Measurements from ENCODE around the gene AMZ1. TPM values are rescaled to one million over a fixed set of nuclear protein-coding genes. Genes with fewer than 3 reads are reported as not detected.

Gene AMZ1
- total RNA-seq, 4 donors from 2014 or later: 0.19 to 1.1 TPM; not detected in 2

DNA sequence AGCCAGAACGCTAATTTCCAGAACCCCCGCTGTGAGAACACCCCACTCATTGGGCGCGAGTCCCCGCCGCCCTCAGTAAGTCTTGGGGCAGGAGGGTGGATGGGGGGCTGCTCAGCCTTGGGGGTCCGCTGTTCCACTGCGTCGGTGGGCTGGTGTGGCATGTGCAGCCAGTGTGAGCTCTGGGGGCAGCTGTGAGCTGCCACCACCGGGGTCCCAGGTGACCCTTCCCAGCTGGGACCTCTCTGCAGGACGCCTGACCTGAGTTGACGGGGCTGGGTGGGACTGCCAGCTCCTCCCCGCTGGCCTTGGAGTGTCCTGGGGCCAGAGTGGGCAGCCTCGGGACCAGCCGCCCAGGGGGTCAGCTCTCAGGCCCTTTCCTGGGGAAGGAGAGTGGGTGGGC, 29.1 kb upstream of the AMZ1 start:
- no peak for DNase-seq (ENCODE audit: low spot score)
- TF ChIP-seq, protein P1, sequence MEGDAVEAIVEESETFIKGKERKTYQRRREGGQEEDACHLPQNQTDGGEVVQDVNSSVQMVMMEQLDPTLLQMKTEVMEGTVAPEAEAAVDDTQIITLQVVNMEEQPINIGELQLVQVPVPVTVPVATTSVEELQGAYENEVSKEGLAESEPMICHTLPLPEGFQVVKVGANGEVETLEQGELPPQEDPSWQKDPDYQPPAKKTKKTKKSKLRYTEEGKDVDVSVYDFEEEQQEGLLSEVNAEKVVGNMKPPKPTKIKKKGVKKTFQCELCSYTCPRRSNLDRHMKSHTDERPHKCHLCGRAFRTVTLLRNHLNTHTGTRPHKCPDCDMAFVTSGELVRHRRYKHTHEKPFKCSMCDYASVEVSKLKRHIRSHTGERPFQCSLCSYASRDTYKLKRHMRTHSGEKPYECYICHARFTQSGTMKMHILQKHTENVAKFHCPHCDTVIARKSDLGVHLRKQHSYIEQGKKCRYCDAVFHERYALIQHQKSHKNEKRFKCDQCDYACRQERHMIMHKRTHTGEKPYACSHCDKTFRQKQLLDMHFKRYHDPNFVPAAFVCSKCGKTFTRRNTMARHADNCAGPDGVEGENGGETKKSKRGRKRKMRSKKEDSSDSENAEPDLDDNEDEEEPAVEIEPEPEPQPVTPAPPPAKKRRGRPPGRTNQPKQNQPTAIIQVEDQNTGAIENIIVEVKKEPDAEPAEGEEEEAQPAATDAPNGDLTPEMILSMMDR (IDR thresholded peaks at IDR 0.05): no peak
- no peak for ATAC-seq (ENCODE audit: low FRiP score)

DNA sequence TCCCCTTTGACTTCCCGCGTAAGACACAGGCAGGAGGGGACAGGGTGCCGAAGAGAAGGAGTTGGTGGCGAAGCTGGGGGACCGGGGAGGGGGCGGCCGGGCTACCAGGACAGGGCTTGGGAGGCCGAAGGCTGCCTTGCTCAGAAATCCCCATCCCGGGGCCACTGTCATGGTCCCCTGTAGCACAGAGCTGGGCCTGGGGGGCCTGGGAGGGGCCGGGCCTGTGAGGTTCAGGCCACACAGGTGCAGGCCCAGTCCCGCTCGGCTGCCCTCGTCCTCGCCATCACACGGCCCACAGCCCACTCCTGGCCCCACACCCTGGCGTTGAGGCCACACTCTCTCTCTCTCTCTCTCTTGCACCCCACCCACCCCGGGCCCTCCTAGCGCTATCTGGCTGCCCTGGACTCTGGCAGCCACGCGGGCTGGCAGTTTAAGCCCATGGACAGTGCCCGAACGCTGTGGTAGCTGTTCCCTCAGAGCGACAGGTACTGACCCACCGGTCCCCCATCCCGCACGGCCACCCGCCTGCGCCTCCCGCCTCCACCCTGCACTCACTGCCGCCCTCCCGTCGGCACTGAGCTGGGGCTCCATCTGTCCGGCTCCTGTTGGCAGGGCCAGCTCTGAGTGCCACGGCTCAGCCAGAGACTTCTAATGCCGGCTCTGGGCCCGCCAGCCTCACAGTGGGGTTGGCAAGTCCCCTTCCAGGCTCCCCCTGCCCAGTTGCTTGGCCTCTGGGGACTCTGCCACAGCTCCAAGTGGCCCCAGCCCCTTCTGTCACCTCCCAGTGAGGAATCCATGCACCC, 28.2 kb upstream of the AMZ1 start:
- no peak for DNase-seq (ENCODE audit: low spot score)
- ATAC-seq (ENCODE audit: low FRiP score): no peak
- TF ChIP-seq, protein P1 (IDR thresholded peaks at IDR 0.05): no peak

DNA sequence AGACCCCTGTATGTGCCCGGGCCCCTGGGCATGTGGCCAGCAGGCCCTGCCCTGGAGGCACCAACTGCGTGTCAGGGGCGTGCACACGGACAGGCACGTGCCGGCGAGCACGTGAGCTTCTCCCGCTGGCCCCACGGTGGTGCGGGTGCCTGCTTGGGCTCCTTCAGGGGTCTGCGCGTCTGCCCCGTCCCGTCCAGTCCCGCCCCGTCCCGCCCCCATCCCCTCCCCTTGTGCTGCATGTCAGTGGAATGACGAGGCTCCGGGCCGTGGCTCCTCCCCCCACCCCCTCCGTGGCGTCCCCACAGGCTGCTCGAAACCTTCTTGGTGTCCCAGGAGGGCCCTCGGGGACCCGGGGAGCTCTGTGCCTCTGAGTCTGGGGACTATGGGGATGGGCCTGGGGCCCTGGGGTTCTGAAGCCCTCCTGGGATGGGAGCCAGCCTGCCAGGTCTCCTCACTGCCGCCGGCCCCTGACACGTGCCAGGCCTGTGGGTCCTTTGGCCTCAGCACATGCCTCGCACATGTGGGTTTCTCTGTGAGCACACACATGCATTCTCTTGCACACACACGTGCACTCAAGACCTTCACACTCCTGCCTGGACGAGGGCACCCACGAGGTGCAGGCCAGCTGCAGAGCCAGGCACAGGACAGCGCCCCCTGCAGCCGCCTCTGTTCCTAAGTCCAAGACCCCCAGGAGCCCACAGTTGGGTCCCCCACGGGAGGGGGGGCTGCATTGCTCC, 27.5 kb upstream of the AMZ1 start:
- DNase-seq (ENCODE audit: low spot score) (no peak), ATAC-seq (ENCODE audit: low FRiP score) (no peak)
- TF ChIP-seq, protein P1 (IDR thresholded peaks at IDR 0.05): no peak

DNA sequence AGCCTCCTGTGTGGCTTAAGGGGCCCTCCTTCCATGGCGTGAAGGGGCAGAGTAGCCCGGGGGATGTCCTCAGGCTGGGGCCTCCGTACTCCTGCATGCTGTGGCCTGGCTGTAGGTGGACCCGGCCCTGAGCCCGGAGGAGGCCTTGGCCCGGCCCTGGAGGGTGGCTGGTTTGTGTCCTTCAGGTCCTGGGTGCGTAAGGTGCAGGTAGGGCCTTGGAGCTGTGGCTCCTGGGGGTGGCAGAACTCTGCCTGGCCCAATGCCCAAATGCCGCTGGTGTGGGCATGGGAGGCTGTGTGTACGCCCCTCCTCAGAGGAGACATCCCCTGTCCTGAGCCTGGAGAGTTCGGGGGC, 26.9 kb upstream of the AMZ1 start:
- no peak for DNase-seq (ENCODE audit: low spot score)
- TF ChIP-seq, protein P1 (IDR thresholded peaks at IDR 0.05): no peak
- ATAC-seq (ENCODE audit: low FRiP score): no peak

DNA sequence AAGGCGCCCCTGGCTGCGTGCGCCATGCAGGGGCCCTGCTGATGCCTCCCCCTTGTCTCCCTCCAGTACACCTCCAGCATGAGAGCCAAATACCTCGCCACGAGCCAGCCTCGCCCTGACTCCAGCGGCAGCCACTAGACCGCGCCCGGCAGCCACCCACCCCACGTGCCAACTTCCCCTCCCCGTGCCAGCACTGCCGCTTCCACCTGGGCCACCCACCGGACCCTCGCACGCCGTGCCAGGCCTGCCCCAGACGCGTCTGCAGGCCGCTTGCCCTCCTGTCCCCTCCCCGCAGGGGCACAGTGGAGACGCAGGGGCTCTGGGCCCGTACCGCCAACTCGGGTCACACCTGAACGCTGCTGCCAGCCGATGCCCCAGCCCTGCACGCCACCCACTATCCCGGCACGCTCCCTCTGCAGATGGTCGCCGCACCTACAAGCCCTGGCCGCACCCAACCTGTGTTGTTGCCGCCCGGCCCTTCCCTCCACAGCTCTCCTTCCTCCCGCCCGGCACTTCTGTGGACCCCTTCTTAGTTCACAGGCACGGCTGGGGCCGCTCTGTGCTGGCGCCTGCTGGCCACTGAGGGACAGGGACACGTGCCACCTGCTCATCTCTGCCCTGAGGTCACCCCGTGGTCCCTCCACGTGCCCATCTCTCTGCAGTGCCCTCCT, 26.3 kb upstream of the AMZ1 start:
- no peak for DNase-seq (ENCODE audit: low spot score)
- TF ChIP-seq, protein P1 (IDR thresholded peaks at IDR 0.05): no peak
- ATAC-seq (ENCODE audit: low FRiP score): no peak

DNA sequence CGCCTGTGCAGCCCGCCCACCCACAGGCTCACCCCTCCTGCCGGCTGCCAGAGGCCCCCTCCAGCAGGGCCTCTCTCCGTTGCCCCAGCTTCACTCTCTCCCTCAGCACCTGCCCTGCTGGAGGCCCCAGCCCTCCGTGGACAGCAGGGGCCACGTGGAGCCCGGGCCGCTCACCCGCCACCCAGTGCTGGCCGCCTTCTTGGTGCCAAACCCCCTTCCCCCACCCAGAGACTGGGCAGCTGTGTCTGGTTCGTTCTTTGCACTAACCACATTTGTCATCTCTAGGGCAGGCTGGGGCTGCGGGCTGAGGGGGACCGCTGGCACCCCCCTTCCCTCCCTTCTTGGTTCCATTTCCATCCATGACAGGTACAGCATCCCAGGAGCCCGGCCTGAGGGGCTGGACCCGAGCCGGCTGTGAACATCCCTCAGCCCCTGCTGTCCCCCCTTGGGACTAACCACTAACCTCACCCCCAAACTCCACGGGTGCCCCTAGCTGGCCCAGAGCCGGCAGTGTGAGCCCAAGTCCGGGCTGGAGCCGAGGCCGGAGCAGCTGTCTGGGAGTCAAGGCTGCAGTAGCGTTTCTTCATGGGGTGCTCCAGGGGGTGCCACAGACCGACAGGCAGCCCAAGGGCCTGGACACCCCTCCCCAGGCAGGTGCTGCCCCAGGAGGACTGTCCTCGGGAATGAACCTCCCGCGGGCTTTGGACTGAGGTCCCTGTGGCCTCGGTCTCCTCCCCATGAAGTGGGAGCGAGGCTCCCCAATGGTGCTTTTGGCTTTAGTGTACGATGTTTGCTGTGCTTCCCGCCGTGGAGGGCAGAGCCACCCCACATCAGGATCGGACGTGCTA, 25.5 kb upstream of the AMZ1 start:
- TF ChIP-seq, protein P1 (IDR thresholded peaks at IDR 0.05): no peak
- DNase-seq (ENCODE audit: low spot score): no peak
- no peak for ATAC-seq (ENCODE audit: low FRiP score)

All from omental fat pad (tissue), 4 donors.